Measurements from ENCODE around the gene TMC5. TPM values are rescaled to one million over a fixed set of nuclear protein-coding genes. Genes with fewer than 3 reads are reported as not detected.

Gene TMC5
- total RNA-seq, 1 experiment from 2014 or later: 52.5 TPM

GRCh38 chr16:19486051-19486450 lies 68.4 kb downstream of the TMC5 start:
- no peak for TF ChIP-seq EZH2 (IDR thresholded peaks at IDR 0.05; ENCODE audit: low read depth)
- no peak for TF ChIP-seq CTCF (conservative IDR thresholded peaks at IDR 0.05)
- H3K79me2 ChIP-seq (ENCODE audit: low read depth): no peaks in the 10 kb centered on the region
- intact Hi-C loops (cut with micrococcal nuclease; ENCODE audit: unreplicated experiment): no loop called here
- ChIA-PET POLR2A (ENCODE audit: unreplicated experiment) (no interaction called here), CTCF (no interaction called here)
- peaks cover 14% of the 10 kb centered on the region for H3K4me1 ChIP-seq (replicated peaks; ENCODE audit: insufficient read depth)
- H4K20me1 ChIP-seq (ENCODE audit: insufficient read depth): no peaks in the 10 kb centered on the region
- peaks cover 31% of the 10 kb centered on the region for H3K36me3 ChIP-seq (ENCODE audit: low read depth)
- no peak for DNase-seq
- H3K27me3 ChIP-seq (ENCODE audit: insufficient read depth, low read depth): no peaks in the 10 kb centered on the region
- H3K4me3 ChIP-seq: no peak overlapping the region
- H2AFZ ChIP-seq: no peak overlapping the region
- no TSS peak for BruUV-seq (replicated peaks)
- H3K4me2 ChIP-seq: no peak overlapping the region
- no peaks in the 10 kb centered on the region; the same call in 1 of the 2 replicates for H3K9me3 ChIP-seq (ENCODE audit: insufficient read depth, low read depth)
- no peak overlapping the region for H3K27ac ChIP-seq
- H3F3A ChIP-seq (ENCODE audit: insufficient read depth, low read depth): peaks cover 5% of the 10 kb centered on the region; the same call in 1 of the 2 replicates
- H3K9me2 ChIP-seq (ENCODE audit: insufficient read depth): no peaks in the 10 kb centered on the region; the same call in 1 of the 2 replicates

GRCh38 chr16:19486750-19487325 lies 69.2 kb downstream of the TMC5 start:
- intact Hi-C loops (cut with micrococcal nuclease; ENCODE audit: unreplicated experiment): no loop called here
- Histone ChIP-seq H3K27me3 (ENCODE audit: insufficient read depth, low read depth) (no peaks in the 10 kb centered on the region), H3K4me3 (no peak overlapping the region), H3K79me2 (ENCODE audit: low read depth) (no peaks in the 10 kb centered on the region), H3K27ac (no peak overlapping the region), H3K9me2 (ENCODE audit: insufficient read depth) (no peaks in the 10 kb centered on the region), H3K9me3 (ENCODE audit: insufficient read depth, low read depth) (no peaks in the 10 kb centered on the region), H3F3A (ENCODE audit: insufficient read depth, low read depth) (peaks cover 7% of the 10 kb centered on the region; the same call in 1 of the 2 replicates), H3K36me3 (ENCODE audit: low read depth) (peaks cover 23% of the 10 kb centered on the region), H4K20me1 (ENCODE audit: insufficient read depth) (no peaks in the 10 kb centered on the region), H2AFZ (no peak overlapping the region), H3K4me1 (replicated peaks; ENCODE audit: insufficient read depth) (peaks cover 6% of the 10 kb centered on the region; the same call in 1 of the 2 replicates), H3K4me2 (no peak overlapping the region)
- TF ChIP-seq CTCF (conservative IDR thresholded peaks at IDR 0.05) (no peak), EZH2 (IDR thresholded peaks at IDR 0.05; ENCODE audit: low read depth) (no peak)
- CTCF ChIA-PET: no interaction called here
- POLR2A ChIA-PET (ENCODE audit: unreplicated experiment): no interaction called here
- no peak for DNase-seq
- BruUV-seq (replicated peaks): no TSS peak

DNA sequence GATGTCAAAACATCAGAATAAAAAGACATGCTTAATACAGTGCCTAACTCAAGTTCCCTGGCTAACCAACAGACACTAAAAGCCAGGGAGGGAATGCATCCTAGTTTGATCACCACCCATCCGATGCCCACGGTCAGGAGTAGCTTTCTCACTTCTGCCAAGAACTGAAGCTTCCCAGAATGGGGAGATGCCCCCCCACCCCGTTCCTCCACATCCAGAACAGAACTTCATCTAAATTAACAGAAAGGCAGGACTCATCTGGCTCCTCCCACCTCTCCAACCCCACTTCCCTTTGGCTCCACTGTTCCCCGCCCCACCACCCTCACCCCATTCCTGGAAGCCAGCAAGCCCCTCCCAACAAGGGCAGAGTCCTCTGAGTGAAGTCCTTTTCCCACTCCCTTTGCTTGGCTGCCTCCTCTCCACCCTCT lies 70.5 kb downstream of the TMC5 start:
- CTCF ChIA-PET: interaction anchor here (0.6 to 0.7 kb wide), 2 partner anchors 36 to 75 kb away, joined by 10 to 17 read pairs; partner anchors contain the start of gene CCP110
- DNase-seq: no peak
- POLR2A ChIA-PET (ENCODE audit: unreplicated experiment): interaction anchor here (0.6 kb wide), 1 partner anchor 71 kb away, joined by 14 read pairs; the partner anchor contains the start of gene TMC5
- H2AFZ ChIP-seq: no peak overlapping the region
- no peaks in the 10 kb centered on the region for H3K9me2 ChIP-seq (ENCODE audit: insufficient read depth)
- 0 out of 2 replicates have a peak, but pooled peaks cover 5% of the 10 kb centered on the region for H3K4me1 ChIP-seq (replicated peaks; ENCODE audit: insufficient read depth)
- H3K27ac ChIP-seq: no peak overlapping the region
- TF ChIP-seq EZH2 (IDR thresholded peaks at IDR 0.05; ENCODE audit: low read depth): no peak
- no peak for TF ChIP-seq CTCF (conservative IDR thresholded peaks at IDR 0.05)
- H3K27me3 ChIP-seq (ENCODE audit: insufficient read depth, low read depth): no peaks in the 10 kb centered on the region
- no peaks in the 10 kb centered on the region for H4K20me1 ChIP-seq (ENCODE audit: insufficient read depth)
- no peaks in the 10 kb centered on the region for H3K79me2 ChIP-seq (ENCODE audit: low read depth)
- peaks cover 16% of the 10 kb centered on the region for H3K36me3 ChIP-seq (ENCODE audit: low read depth)
- intact Hi-C loops (cut with micrococcal nuclease; ENCODE audit: unreplicated experiment): no loop called here
- H3K9me3 ChIP-seq (ENCODE audit: insufficient read depth, low read depth): no peaks in the 10 kb centered on the region
- no TSS peak for BruUV-seq (replicated peaks)
- H3K4me2 ChIP-seq: no peak overlapping the region
- H3F3A ChIP-seq (ENCODE audit: insufficient read depth, low read depth): peaks cover 8% of the 10 kb centered on the region; the same call in 1 of the 2 replicates
- no peak overlapping the region for H3K4me3 ChIP-seq
